MM.1S (cell line): Measurements from ENCODE around the gene SNTB2.

Experiments
- CTCF ChIP-seq: fragments of 300-600 bp; sonication (generic); IDR thresholded peaks from 2 replicates; pipeline ENCODE4 v1.5.1; 2016; ENCODE audit warnings: antibody characterized with exemption, low read length, mixed read lengths
- EZH2 ChIP-seq: fragments of 300-600 bp; sonication (generic); optimal IDR thresholded peaks from 2 replicates; pipeline ENCODE3; 2017; ENCODE audit warnings: low read depth, mild to moderate bottlenecking, antibody characterized with exemption, low read length, mixed read lengths
- EZH2phosphoT487 ChIP-seq: fragments of 300-600 bp; sonication (generic); IDR thresholded peaks from 2 replicates; pipeline ENCODE4 v1.6.1; 2018; ENCODE audit warnings: antibody characterized with exemption, low read length

GRCh38 chr16:69324013-69324531, 137.1 kb downstream of the SNTB2 start:
- no peak for TF ChIP-seq CTCF
- no peak for TF ChIP-seq EZH2
- no peak for TF ChIP-seq EZH2phosphoT487
